GM18909 (cell line): Measurements from ENCODE around the gene CADM2.

Source experiments
- ATAC-seq: cut with Tn5 transposase; IDR thresholded peaks from one replicate; pipeline ENCODE4 v1.9.1; 2021; ENCODE audit warnings: mild to moderate bottlenecking; ENCODE audit not compliant: unreplicated experiment, poor library complexity

The CADM2 gene

GRCh38 chr3:84983490-84983889 lies 24.7 kb downstream of the CADM2 start:
- no peak for ATAC-seq

DNA sequence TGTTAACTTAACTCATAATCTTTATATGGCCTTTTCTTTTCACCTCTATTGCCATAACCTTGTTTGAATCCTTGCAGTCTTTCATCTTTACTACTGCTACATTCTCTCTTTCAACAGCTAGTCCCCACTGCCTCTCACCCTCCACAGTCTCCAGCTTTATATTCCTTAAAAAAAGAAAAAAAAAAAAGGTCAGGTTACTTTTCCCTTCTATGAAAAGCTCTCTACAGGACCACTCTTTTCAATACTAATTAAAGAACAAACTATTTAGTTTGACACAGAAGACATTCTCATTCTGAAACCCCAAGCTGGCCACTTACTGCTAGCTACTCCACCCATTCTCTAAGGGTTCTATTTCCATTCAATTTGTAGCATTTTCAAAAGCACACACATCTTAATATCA lies 25.6 kb downstream of the CADM2 start:
- ATAC-seq = no peak

- ATAC-seq = no peak
These were observed 27.0 kb downstream of the CADM2 start for GRCh38 chr3:84985795-84986194.

GRCh38 chr3:84987706-84988504 lies 29.1 kb downstream of the CADM2 start:
- ATAC-seq = no peak

- ATAC-seq = no peak
These were observed 30.3 kb downstream of the CADM2 start for GRCh38 chr3:84989102-84989501.

DNA sequence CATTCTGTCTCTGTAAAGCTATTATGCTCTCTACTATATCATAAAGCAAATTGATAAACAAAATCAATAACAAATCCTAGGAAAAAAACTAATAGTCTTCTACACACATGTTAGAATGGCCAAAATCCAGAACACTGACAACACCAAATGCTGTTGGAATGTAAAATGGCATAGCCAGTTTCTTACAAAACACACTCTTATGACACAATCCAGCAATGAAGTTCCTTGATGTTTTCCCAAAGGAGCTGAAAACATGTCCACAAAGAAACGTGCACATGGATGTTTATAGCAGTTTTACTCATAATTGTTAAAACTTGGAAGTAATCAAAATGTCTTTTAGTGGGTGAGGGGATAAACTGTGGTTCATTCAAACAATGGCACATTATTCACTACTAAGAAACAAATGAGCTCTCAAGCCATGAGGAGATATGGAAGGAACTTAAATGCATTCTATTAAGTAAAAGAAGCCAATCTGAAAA lies 32.7 kb downstream of the CADM2 start:
- ATAC-seq = no peak

GRCh38 chr3:84993956-84994355 lies 35.2 kb downstream of the CADM2 start:
- no peak for ATAC-seq

GRCh38 chr3:84998545-84998944 lies 39.8 kb downstream of the CADM2 start:
- no peak for ATAC-seq

DNA sequence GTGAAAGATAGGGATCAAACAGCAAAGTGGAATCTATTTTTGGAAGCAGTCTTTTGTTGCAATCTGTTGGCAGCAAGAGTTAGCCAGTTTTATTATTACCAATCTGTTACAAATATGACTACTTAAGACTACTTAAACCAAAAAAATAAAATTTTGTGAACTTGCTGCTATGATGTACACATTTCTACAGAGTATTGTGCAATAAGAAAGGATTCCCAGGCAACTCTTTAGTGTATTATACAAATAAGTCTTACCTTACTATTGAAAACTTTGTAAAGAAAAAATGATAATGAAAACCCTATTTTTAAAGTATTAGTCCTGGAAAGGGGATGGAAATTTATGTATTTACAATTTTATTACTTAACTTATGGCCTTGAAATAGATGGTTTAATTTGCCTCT lies 44.7 kb downstream of the CADM2 start:
- ATAC-seq = no peak

GRCh38 chr3:85004147-85004546 lies 45.4 kb downstream of the CADM2 start:
- no peak for ATAC-seq

DNA sequence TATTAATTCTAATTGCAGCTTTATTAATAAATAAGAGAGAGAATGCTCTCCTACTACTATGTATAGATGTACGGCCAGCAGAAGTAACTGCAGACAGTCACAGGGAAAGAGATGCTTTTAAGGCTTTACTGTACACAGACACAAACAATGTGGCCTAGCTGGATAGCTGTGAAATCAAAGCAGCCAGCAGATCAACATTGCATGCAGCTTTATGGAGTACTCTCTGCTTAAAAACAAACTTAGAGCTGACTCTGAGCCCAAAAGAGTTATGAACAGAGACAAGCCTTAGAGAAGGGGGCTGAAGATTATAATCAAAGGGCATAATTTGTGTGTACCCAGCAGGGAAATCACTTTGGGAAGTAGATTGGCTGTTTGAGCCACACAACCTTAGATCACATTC lies 47.2 kb downstream of the CADM2 start:
- no peak for ATAC-seq

DNA sequence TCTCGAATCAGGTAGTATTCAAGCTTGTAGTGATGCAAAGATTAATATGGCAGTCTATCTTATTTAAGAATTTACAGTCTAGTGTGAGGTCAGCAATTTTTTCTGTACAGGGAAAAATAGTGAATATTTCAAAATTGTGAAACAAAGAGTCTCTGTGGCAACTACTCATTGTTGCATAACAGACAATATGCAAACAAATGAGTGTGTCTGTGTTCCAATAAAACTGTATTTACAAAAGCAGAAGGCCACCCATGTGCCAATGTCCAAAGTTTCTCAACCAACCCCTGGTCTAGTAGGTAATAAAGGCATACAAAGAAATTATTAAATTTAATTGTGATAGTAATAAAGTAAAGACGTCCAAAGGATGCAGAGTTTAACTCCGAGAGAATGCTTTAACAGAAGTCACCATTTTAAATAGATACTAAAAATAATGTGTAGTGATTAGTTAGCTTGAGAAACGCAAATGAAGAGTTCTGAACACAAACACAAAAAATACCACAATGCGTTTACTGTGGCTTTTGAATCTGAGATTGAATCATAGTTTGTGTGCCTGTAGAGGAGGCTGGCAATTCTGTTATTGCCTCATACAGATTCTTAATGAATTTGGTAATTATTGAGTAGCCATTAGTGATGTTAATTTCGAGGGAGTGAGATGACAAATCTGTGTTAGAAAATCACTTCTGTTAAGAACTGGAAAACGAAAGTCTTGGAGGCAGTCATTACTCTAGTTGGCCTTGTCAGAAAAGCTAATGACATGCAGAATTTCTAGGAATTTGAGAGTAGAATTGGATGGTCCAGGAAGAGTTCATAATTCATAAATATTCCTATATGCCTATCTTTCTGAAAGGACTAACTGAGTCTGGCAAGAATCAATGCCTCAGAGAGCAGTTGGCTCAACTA lies 48.7 kb downstream of the CADM2 start:
- ATAC-seq = no peak

DNA sequence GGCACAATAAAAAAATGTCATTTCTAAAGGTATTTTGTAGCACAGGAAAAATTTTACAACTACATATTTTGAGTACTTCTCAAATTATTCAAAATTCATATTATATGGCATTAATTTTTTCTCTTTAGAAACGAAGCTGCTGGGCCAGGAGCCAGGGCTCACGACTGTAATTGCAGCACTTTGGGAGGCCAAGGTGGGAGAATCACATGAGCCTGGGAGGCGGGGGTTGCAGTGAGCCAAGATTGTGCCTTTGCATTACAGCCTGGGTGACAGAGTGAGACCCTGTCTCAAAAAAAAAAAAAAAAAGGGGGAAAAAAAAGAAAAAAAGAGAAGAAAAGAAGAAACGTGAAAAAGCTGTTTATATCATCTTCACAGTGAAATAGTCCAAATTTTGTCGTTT lies 62.0 kb downstream of the CADM2 start:
- no peak for ATAC-seq

- no peak for ATAC-seq
These were observed 71.3 kb downstream of the CADM2 start for GRCh38 chr3:85030052-85030451.

- no peak for ATAC-seq
These were observed 78.4 kb downstream of the CADM2 start for GRCh38 chr3:85037203-85037602.

- no peak for ATAC-seq
These were observed 82.2 kb downstream of the CADM2 start for GRCh38 chr3:85041001-85041400.

DNA sequence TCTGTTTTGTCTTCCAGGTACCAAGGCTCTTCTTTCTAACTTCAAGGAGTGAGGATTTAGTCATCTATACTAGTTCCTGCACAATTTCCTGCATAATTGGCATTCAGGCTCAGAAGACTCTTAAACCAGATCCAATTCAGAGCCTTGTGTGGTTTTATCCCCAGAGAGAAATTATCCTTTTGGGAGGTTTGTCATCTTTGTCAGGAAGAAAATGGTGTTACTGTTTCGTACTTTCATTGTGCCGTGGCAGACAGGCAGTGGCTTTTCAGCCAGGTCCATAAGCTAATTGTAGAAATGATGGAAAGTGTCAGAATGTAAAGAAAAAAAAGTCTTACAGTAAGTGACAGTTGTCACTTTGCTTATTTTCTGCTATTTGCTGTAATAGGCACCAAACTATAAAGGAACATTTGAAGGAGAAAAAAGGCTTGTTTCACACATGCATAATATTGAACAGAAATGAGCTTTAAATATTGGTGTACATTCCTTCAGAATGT lies 82.8 kb downstream of the CADM2 start:
- ATAC-seq = no peak

- no peak for ATAC-seq
These were observed 92.0 kb downstream of the CADM2 start for GRCh38 chr3:85050821-85051220.

DNA sequence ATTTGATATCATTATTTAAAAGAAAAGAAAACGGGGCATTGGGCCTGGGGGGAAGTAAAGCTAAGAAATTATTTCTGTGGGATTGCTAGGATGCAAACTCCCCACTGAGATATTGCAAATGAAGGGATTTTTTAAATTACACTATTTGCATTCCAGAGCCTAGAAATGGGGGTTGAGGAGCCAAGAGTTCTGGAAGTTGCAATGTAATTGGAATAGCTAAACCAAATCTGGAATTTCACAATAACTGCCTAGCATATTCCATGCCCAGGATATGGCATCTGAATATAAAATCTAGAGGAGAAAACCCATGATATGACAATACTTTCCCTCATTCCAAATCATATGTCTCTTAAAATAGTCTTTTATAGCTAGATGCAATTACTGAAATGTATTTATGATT lies 93.0 kb downstream of the CADM2 start:
- no peak for ATAC-seq

GRCh38 chr3:85053626-85054025 lies 94.8 kb downstream of the CADM2 start:
- ATAC-seq = no peak

DNA sequence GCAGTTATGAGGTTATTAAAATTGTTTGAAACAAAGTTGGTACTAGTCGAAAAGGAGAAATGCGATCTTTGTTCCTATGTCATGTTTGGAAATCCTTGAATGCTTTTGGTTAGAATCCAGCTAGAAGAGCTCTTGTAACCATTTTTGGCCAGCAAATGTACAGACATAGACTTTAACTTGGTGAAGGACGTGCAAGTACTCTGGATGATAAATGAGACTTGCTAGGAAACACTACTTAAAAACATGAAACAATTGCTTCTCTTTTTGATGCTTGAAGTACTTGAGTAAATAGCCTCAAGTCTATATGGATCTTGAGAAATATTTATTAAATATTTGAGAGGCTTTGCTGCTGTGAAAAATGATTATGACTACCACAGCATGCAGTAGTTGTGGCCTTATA lies 95.8 kb downstream of the CADM2 start:
- ATAC-seq = no peak
